A549 (cell line): Measurements from ENCODE around the gene IFI30. TPM values are rescaled to one million over a fixed set of nuclear protein-coding genes. Genes with fewer than 3 reads are reported as not detected.

Source experiments
- ATAC-seq, 2 experiments: fragments of 200-7000 bp in 1 of 2; fragments of >200 bp in 1 of 2; cut with Nextera tagmentation in 1 of 2; cut with Tn5 transposase in 1 of 2; 3 replicates each; pipeline versions ENCODE4 v1.8.0 to v1.9.1; 2018 to 2020; ENCODE audit warnings: mild to moderate bottlenecking in 1 of 2, moderate library complexity in 1 of 2
- CTCF ChIA-PET: fragments of 300-600 bp; sonication (Branson Sonifier 250); formaldehyde crosslinking; extraction: SDS; loops from one replicate; lab custom pipeline; 2021; ENCODE audit warnings: antibody characterized with exemption, inconsistent platforms; lab: Yijun Ruan, JAX
- POLR2A ChIA-PET: fragments of 350-600 bp; formaldehyde crosslinking; extraction: SDS; loops from one replicate; lab custom pipeline; 2021; ENCODE audit warnings: antibody characterized with exemption, inconsistent platforms; lab: Yijun Ruan, JAX
- DNase-seq, 2 experiments: peaks; one replicate each; pipeline versions ENCODE4 v3.0.0 to v3.0.0-alpha.2; 2011 to 2016; ENCODE audit warnings: low read depth in 1 of 2, low spot score in 1 of 2
- FAIRE-seq: peaks from 2 replicates; lab custom pipeline; 2011; peaks lifted over from hg19 to GRCh38; lab: Jason Lieb, UNC
- H3K27ac ChIP-seq, 2 experiments: fragments of >200 bp; sonication (Bioruptor Twin); formaldehyde crosslinking; 3 replicates each; pipeline ENCODE4 v1.5.1; 2016 to 2017
- H3K4me1 ChIP-seq: fragments of >200 bp; sonication (Bioruptor Twin); formaldehyde crosslinking; 3 replicates; pipeline ENCODE4 v1.6.1; 2016
- H3K4me2 ChIP-seq: fragments of >200 bp; sonication (Bioruptor Twin); formaldehyde crosslinking; 3 replicates; pipeline ENCODE4 v1.6.1; 2016
- H3K4me3 ChIP-seq: fragments of >200 bp; sonication (Bioruptor Twin); formaldehyde crosslinking; 3 replicates; pipeline ENCODE4 v1.5.1; 2016
- H3K9me3 ChIP-seq: fragments of >200 bp; sonication (Bioruptor Twin); formaldehyde crosslinking; 3 replicates; pipeline ENCODE4 v1.6.1; 2016
- ATOH8 ChIP-seq: fragments of 250-450 bp; sonication (Bioruptor Pico); IDR thresholded peaks from 2 replicates; pipeline ENCODE4 v1.5.0; 2020; ENCODE audit warnings: low read depth, mild to moderate bottlenecking, moderate library complexity
- BHLHE40 ChIP-seq: IDR thresholded peaks from 2 replicates; pipeline ENCODE4 v1.6.1; 2012; ENCODE audit warnings: low read depth, low read length, inconsistent platforms
- CBX2 ChIP-seq: fragments of 200-600 bp; sonication (generic); IDR thresholded peaks from 2 replicates; pipeline ENCODE4 v1.6.1; 2016; ENCODE audit warnings: low read depth, mild to moderate bottlenecking, borderline replicate concordance
- CHD4 ChIP-seq: fragments of 200-600 bp; sonication (generic); IDR thresholded peaks from 2 replicates; pipeline ENCODE4 v1.6.1; 2016; ENCODE audit warnings: antibody characterized with exemption, mild to moderate bottlenecking, borderline replicate concordance
- CTCF ChIP-seq: fragments of >200 bp; sonication (Bioruptor Twin); formaldehyde crosslinking; IDR thresholded peaks from 3 replicates; pipeline ENCODE4 v1.5.1; 2016
- EHMT2 ChIP-seq: fragments of 200-600 bp; sonication (generic); IDR thresholded peaks from 2 replicates; pipeline ENCODE4 v1.6.1; 2016; ENCODE audit warnings: antibody characterized with exemption, low read depth, mild to moderate bottlenecking, moderate library complexity
- ELK1 ChIP-seq: fragments of 150-350 bp; IDR thresholded peaks from 2 replicates; pipeline ENCODE4 v1.6.1; 2014; ENCODE audit warnings: low read depth, mild to moderate bottlenecking, low read length
- ESRRA ChIP-seq: fragments of 150-350 bp; IDR thresholded peaks from 2 replicates; pipeline ENCODE4 v1.6.1; 2014; ENCODE audit warnings: mild to moderate bottlenecking, low read length, borderline replicate concordance
- FOSB ChIP-seq: fragments of 250-450 bp; sonication (Bioruptor Pico); IDR thresholded peaks from 2 replicates; pipeline ENCODE4 v1.5.0; 2020; ENCODE audit warnings: mild to moderate bottlenecking, moderate library complexity
- FOSL2 ChIP-seq, 2 experiments: fragments of 450-650 bp in 1 of 2; fragments of >200 bp in 1 of 2; sonication (Bioruptor Twin) in 1 of 2; formaldehyde crosslinking; IDR thresholded peaks; 2 replicates each; pipeline versions ENCODE4 v1.5.0 to v1.6.1; 2016 to 2020; ENCODE audit warnings: mild to moderate bottlenecking in 1 of 2, moderate library complexity in 1 of 2
- GATA3 ChIP-seq: IDR thresholded peaks from 2 replicates; pipeline ENCODE4 v1.6.1; 2012; ENCODE audit warnings: borderline replicate concordance
- HMGXB4 ChIP-seq: fragments of 250-450 bp; sonication (Bioruptor Pico); IDR thresholded peaks from 2 replicates; pipeline ENCODE4 v1.5.0; 2021; ENCODE audit warnings: mild to moderate bottlenecking, moderate library complexity, borderline replicate concordance
- JUN ChIP-seq, 2 experiments: fragments of >200 bp; sonication (Bioruptor Twin); formaldehyde crosslinking; IDR thresholded peaks; 2 replicates in 1 of 2; 3 replicates in 1 of 2; pipeline ENCODE4 v1.6.1; 2016 to 2017
- KDM5A ChIP-seq: fragments of 200-600 bp; sonication (generic); IDR thresholded peaks from 2 replicates; pipeline ENCODE4 v1.6.1; 2016; ENCODE audit warnings: antibody characterized with exemption, mild to moderate bottlenecking
- MAX ChIP-seq: IDR thresholded peaks from 2 replicates; pipeline ENCODE4 v1.6.1; 2012
- MAZ ChIP-seq: fragments of 150-350 bp; IDR thresholded peaks from 2 replicates; pipeline ENCODE4 v1.6.1; 2014; ENCODE audit warnings: antibody characterized with exemption, low read depth, low read length, borderline replicate concordance
- MYC ChIP-seq: IDR thresholded peaks from 2 replicates; pipeline ENCODE4 v1.6.1; 2012; ENCODE audit warnings: mild to moderate bottlenecking, inconsistent platforms, low read length, improper control_type of control experiment, borderline replicate concordance
- POLR2AphosphoS2 ChIP-seq: conservative IDR thresholded peaks from 2 replicates; pipeline ENCODE4 v1.6.1; 2012; ENCODE audit warnings: low read length, improper control_type of control experiment, inconsistent platforms
- RCOR1 ChIP-seq: fragments of 150-350 bp; IDR thresholded peaks from 2 replicates; pipeline ENCODE4 v1.6.1; 2014; ENCODE audit warnings: antibody characterized with exemption, low read length, low read depth
- REST ChIP-seq: fragments of 200-600 bp; sonication (generic); IDR thresholded peaks from 2 replicates; pipeline ENCODE4 v1.6.1; 2016; ENCODE audit warnings: antibody characterized with exemption, mild to moderate bottlenecking, moderate library complexity
- RFX5 ChIP-seq: fragments of 450-650 bp; IDR thresholded peaks from 2 replicates; pipeline ENCODE4 v1.7.1; 2014; ENCODE audit warnings: antibody characterized with exemption, mild to moderate bottlenecking, moderate library complexity
- RNF2 ChIP-seq: fragments of 200-600 bp; sonication (generic); IDR thresholded peaks from 2 replicates; pipeline ENCODE4 v1.6.1; 2016; ENCODE audit warnings: low read depth, mild to moderate bottlenecking, antibody characterized with exemption, moderate library complexity, borderline replicate concordance
- SMC3 ChIP-seq: fragments of >200 bp; sonication (Bioruptor Twin); formaldehyde crosslinking; IDR thresholded peaks from 3 replicates; pipeline ENCODE4 v1.6.1; 2018; ENCODE audit warnings: inconsistent platforms
- TP53 ChIP-seq: fragments of 250-450 bp; sonication (Bioruptor Pico); IDR thresholded peaks from 2 replicates; pipeline ENCODE4 v1.5.0; 2021; ENCODE audit warnings: mild to moderate bottlenecking, moderate library complexity
- ZNF302 ChIP-seq: fragments of 250-450 bp; sonication (Bioruptor Pico); IDR thresholded peaks from 2 replicates; pipeline ENCODE4 v1.9.0; 2021; ENCODE audit warnings: inconsistent platforms, mild to moderate bottlenecking, moderate library complexity
- WGBS: methylation state at CpG from one replicate; pipeline ENCODE4 v1.1.6; 2017; ENCODE audit errors: missing lambda C conversion rate; 5-methylcytosine and 5-hydroxymethylcytosine counted together
- polyA plus RNA-seq, 4 experiments: library from polyadenylated mRNA; depleted of rRNA in 3 of 4; stranded (reverse); fragments of >200 nt; fragmentation: RNase III in 1 of 4; extraction: RNeasy Plus Mini Kit Qiagen cat#74134 plus additional on column Dnase treatment in 1 of 4; gene quantifications; 2 replicates in 3 of 4; 3 replicates in 1 of 4; pipeline ENCODE4 v1.2.3, GENCODE V29; 2011 to 2017

Gene IFI30
- polyA plus RNA-seq, 2 of the 4 experiments (the other 2 are of a cell fraction): 11.2 to 13.5 TPM

- ChIA-PET POLR2A (interaction anchor here (0.6 kb wide), 1 partner anchor 74 kb away, joined by 3 read pairs; no protein-coding TSS in a partner anchor), CTCF (interaction anchor here (0.7 to 1.3 kb wide), 2 partner anchors 35 to 52 kb away, joined by 4 read pairs; no protein-coding TSS in a partner anchor)
- Histone ChIP-seq H3K9me3 (no peaks in the 10 kb centered on the region), H3K4me1 (peaks cover 10% of the 10 kb centered on the region; the same call in 2 of the 3 replicates), H3K4me2 (no peak overlapping the region), H3K4me3 (no peak overlapping the region), H3K27ac (no peak overlapping the region)
- 90% methylated on average over 18 of the region's 18 CpGs for WGBS
- TF ChIP-seq ELK1: no peak
- TF ChIP-seq MYC: no peak
- no peak for TF ChIP-seq RCOR1
- TF ChIP-seq KDM5A: no peak
- TF ChIP-seq JUN (IDR thresholded peaks at IDR 0.05): no peak
- TF ChIP-seq MAZ: no peak
- no peak for TF ChIP-seq FOSL2 (IDR thresholded peaks at IDR 0.05)
- TF ChIP-seq FOSL2 (CRISPR knock-in tag; IDR thresholded peaks at IDR 0.05): no peak
- no peak for TF ChIP-seq CBX2
- TF ChIP-seq ATOH8 (CRISPR knock-in tag): no peak
- no peak for TF ChIP-seq MAX
- TF ChIP-seq EHMT2: no peak
- no peak for TF ChIP-seq RNF2
- no peak for TF ChIP-seq TP53 (CRISPR knock-in tag)
- no peak for TF ChIP-seq ESRRA
- no peak for TF ChIP-seq FOSB (CRISPR knock-in tag)
- TF ChIP-seq HMGXB4 (CRISPR knock-in tag): no peak
- no peak for TF ChIP-seq ZNF302 (CRISPR knock-in tag)
- no peak for TF ChIP-seq CHD4
- ATAC-seq (no peak), DNase-seq (no peak), FAIRE-seq (no peak)
Observed at GRCh38 chr19:18197306-18197705, 23.7 kb downstream of the IFI30 start.

GRCh38 chr19:18197941-18198340 is 24.3 kb downstream of the IFI30 start:
- H3K27ac ChIP-seq: no peak overlapping the region
- POLR2A ChIA-PET: interaction anchor here (0.6 kb wide), 1 partner anchor 11 kb away, joined by 3 read pairs; no protein-coding TSS in a partner anchor
- no peak for DNase-seq
- CTCF ChIA-PET: interaction anchor here (0.7 to 8.9 kb wide), 3 partner anchors 10 to 54 kb away, joined by 4 to 86 read pairs (median 4); a partner anchor contains a TSS
- H3K4me2 ChIP-seq: no peak overlapping the region
- no peak overlapping the region for H3K4me3 ChIP-seq
- ATAC-seq: no peak
- H3K4me1 ChIP-seq: peaks cover 12% of the 10 kb centered on the region; the same call in 2 of the 3 replicates
- WGBS: 77% methylated on average over 6 of the region's 6 CpGs
- H3K9me3 ChIP-seq: no peaks in the 10 kb centered on the region
- no peak for FAIRE-seq
- TF ChIP-seq SMC3 (no peak), CHD4 (no peak), RFX5 (no peak), FOSL2 (IDR thresholded peaks at IDR 0.05) (no peak), FOSL2 (CRISPR knock-in tag; IDR thresholded peaks at IDR 0.05) (no peak), CTCF (no peak), POLR2AphosphoS2 (no peak), ATOH8 (CRISPR knock-in tag) (no peak), ESRRA (no peak), MAZ (no peak), REST (no peak), BHLHE40 (no peak), GATA3 (no peak)
